ENCODE measurements around the gene METTL21C. TPM values are rescaled to one million over a fixed set of nuclear protein-coding genes. Genes with fewer than 3 reads are reported as not detected.

Gene METTL21C
- not detected in 2 replicates for total RNA-seq (2014; rRNA removed; shearing (Covaris generic); ENCODE audit: low replicate concordance)

DNA sequence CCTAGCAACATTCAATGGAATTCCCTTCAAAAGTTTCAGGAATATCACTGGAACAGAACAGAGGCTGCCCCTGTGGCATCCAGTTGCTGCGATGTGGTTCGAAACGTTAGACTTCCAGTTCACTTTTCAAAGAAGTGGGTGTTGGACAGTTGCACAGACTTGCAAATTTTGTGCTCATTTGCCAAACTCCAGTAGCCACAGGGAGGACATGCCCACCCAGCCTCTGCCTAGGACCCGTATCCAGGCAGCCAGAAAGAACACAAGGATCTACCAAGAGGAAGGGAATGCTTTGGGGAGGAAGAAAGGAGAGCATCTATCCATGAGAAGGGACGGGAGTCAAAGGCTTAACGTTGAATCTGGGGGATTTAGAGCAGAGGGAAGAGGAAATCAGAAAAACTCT lies at the start of gene METTL21C:
Gene METTL21C, minus strand, starts transcription at position 108 of the 400 bp plus-strand sequence. CDS start 546 bp downstream, outside the sequence.
- in situ Hi-C loops (cut with HindIII; ENCODE audit: low pct_unique_long_range_greater_than_20kb, low sequenced_read_pairs), result no loop called here
- DNase-seq (ENCODE audit: low read depth), result no peak

DNA sequence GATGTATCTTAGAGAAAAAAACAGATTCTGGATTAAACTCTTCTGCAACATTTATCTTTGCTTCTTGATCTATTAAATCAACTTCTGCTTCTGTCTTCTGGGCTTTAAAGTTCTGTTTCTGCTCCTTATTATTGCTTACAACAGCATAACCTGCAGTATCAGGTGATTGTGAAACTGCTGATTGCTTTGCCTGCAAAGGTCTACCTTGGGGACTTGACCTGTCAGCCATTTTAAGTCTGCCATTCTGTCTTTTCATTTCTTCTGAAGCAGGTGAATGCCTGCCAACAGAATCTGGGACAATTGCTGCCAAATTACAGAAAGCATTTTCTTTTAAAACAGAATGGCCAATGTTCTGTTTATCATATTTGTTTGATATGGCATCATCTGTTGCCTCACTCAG lies 47.7 kb upstream of the METTL21C start:
- DNase-seq (ENCODE audit: low read depth), result no peak

DNA sequence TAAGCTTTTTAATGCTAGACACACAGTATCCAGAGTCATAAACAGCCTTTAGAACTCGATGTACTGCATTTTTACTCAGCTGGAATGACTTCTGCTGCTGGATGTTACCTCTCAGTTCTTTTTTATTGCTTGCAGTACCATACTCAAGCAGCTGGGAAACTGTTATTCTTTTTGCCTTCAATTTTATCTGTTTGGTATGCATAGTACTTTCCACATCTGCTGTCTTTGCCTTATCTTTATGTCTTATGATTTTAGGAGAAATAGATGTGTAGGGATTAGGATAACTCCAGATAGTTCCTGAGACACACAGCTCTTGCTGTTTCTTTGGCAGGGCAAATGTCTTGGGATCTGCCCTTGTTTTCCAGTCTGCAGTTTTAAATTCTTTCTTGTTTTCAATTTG lies 47.3 kb upstream of the METTL21C start:
- no peak for DNase-seq (ENCODE audit: low read depth)
- in situ Hi-C loops (cut with HindIII; ENCODE audit: low pct_unique_long_range_greater_than_20kb, low sequenced_read_pairs), result no loop called here

More for the DNA sequence above, 47.7 kb upstream of the METTL21C start:
- in situ Hi-C loops (cut with HindIII; ENCODE audit: low pct_unique_long_range_greater_than_20kb, low sequenced_read_pairs), result no loop called here

DNA sequence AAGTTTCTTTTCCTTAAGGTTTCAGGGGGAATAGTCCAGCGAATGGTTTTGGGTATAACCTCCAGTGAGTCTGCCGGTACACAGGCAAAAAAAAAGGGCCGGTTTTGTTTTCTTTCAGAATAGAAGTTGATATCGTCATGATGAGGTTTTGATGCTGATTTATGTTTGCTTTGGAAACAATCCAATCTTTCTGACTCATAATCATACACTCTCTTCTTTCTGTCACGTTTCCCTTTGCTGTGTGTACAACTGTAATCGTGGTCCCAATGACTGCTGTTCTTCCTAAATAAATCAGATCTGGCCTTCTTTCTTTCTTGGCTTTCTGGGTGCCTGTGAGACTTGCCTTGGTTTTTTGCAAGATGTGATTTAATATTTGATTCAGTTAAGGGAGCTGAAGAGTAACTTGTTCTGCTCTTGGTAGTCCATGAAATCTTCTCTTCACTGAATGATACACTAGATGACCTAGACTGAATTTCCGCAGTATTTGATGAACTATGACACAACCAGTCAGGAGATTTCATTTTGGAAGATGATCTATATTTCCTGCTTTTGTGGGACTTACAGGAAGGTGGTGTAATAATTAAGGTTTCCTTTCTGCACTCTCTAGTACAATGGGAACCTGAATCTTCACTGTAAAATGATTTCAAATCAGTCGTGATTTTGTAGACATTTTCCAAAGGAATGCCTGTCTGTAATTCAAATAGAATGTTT lies 34.9 kb upstream of the METTL21C start:
- in situ Hi-C loops (cut with HindIII; ENCODE audit: low pct_unique_long_range_greater_than_20kb, low sequenced_read_pairs), result no loop called here
- peak; percentile 62 for DNase-seq (ENCODE audit: low read depth)

DNA sequence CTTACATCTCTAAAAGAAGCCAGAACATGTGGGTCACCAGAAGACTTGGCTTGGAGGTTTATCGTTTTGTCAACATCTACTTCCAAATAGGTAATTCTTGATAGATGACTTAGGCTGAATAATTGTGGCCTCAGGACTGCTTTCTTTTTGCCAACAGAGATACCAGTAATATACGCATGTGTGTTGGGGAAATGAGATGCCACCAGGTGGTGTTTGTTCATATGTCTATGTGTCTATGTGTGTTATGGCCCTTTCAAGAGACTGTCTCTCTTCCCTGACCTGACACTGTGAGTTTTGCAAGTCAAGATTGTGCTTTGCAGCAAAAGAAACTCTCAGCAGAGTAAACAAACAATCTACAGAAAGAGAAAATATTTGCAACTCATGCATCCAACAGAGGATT lies 31.6 kb upstream of the METTL21C start:
- DNase-seq (ENCODE audit: low read depth), result no peak
- in situ Hi-C loops (cut with HindIII; ENCODE audit: low pct_unique_long_range_greater_than_20kb, low sequenced_read_pairs), result no loop called here

DNA sequence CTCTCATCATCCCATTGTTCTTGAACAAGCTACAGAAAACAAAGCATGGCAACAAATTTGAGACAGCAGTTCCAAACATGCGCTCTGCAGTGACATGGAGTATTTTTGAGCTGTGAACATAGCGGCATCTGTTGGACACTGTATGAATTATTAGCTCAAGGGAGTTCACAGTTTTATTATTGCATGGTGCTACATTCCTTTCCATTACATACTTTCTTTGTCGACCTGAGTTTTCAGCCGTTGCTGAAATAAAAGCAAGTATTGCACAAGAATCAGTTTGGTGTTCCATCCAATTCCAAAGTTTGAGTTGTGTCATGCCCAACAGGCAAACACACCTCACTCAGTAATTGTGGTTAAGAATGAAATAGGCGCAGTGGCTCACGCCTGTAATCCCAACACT lies 30.1 kb upstream of the METTL21C start:
- in situ Hi-C loops (cut with HindIII; ENCODE audit: low pct_unique_long_range_greater_than_20kb, low sequenced_read_pairs), result no loop called here
- DNase-seq (ENCODE audit: low read depth), result peak; percentile 61

DNA sequence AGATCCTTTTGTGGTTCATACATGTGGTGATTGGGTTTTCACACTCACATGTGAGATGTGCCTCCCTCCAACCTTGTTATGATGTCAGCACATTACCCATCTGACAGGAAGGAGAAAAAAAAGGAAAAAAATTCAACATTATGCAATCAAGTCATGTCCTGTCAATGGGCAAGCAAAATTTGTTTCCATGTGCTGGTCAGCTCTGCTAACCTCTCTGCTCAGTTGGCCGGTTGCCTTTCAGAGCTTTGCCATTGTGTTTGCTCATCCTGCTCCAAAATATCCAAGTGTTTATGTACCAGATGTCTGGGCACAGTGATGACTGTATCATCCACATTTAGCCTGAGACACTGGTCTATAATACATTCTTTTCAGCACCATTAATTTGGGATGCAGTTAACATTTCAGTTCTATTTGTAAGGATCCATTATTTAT lies 27.0 kb upstream of the METTL21C start:
- in situ Hi-C loops (cut with HindIII; ENCODE audit: low pct_unique_long_range_greater_than_20kb, low sequenced_read_pairs), result no loop called here
- DNase-seq (ENCODE audit: low read depth), result no peak

DNA sequence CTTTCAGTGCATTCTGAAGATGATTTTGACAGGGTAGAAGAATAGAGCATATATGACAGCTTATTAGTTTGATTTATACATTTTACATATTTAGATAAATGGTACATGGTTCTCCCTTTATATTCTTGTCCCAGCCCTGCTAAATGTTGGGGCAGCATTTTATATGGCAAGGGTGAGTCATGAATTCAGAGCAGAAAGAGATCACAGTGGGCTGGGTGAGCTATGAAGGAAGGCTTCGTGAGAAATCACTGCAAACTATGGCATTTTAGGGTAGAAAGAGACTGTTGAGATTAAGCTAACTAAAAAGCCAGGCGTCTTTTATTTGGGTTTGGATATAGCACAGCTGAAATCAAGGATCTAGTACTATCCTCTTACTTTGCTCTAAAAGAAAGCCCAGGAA lies 23.9 kb upstream of the METTL21C start:
- in situ Hi-C loops (cut with HindIII; ENCODE audit: low pct_unique_long_range_greater_than_20kb, low sequenced_read_pairs), result no loop called here
- no peak for DNase-seq (ENCODE audit: low read depth)

DNA sequence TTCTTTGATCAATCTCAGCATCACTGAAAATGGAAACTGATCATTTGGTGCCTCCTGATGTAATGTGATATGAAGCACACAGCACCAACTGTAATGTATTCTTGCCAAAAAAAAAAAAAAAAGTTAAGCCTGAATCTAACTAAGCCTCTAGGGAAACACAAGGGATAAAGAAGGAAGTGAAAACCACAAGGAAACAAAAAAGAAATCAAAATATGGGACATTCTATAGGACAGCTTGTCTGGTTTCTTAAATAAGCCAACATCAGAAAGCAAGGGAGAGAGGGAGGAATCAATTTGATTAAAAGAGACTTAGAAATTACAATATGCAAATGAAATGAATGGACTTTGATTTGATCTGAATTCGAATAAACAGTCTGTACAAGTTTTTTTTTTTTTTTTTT lies 20.6 kb upstream of the METTL21C start:
- in situ Hi-C loops (cut with HindIII; ENCODE audit: low pct_unique_long_range_greater_than_20kb, low sequenced_read_pairs), result no loop called here
- no peak for DNase-seq (ENCODE audit: low read depth)

DNA sequence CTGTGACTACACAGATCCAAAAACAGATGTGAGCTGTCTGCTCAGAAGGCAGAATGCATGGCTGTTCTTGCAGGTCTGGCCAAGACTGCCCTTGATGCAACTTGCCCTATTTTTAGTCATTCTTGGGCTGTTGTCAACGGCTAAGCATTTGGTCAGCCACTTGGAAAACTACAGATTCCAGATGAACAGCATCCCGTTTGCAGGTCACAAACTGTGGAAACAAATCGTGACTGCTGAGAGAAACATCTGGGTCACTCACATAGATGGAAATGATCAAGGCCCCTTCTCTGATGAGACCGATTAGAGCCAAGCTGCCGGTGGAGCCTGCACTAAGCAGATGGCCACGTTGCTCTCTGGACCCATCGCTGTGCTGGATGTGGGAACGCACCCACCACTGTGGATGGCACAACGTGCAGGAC lies 15.4 kb upstream of the METTL21C start:
- DNase-seq (ENCODE audit: low read depth), result no peak

DNA sequence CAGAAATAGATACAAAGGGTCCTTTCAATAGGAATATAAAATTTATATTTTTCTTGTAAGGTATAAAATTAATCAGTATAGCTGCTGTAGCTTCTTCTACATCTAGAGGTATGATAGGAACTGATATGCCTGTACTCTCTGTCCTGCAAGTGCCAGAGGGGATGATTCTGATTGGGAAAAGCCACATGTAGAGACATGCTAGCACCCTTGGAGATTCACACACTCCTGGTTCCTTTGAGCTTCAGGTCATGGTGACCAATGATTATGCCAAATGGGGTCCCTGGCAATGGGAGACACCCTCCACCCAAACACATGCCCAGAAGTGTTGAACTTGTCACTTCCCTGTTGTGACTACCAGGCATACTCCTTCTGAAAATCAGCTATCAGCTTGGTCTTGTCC lies 14.7 kb upstream of the METTL21C start:
- in situ Hi-C loops (cut with HindIII; ENCODE audit: low pct_unique_long_range_greater_than_20kb, low sequenced_read_pairs), result no loop called here
- DNase-seq (ENCODE audit: low read depth), result no peak

More for the DNA sequence above, 15.4 kb upstream of the METTL21C start:
- in situ Hi-C loops (cut with HindIII; ENCODE audit: low pct_unique_long_range_greater_than_20kb, low sequenced_read_pairs), result no loop called here

DNA sequence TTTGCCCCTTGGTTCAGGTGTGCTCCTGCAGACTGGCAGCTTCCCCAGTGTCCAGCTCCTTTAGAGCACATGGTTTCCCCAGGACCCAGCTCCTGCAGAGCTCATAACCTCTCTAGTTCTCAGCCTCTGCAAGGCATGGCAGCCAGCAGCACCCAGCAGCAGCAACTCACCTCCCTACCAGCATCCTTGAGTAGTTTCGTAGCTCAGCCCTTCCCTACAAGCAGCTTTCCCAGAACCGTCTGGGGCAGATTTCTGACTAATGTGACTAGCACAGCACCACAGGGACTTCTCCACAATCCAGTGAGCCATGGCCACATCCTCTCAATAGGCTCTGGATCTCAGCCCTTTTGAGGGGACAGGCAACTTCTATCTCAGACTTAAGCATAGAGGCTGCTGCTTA lies 14.1 kb upstream of the METTL21C start:
- no peak for DNase-seq (ENCODE audit: low read depth)
- in situ Hi-C loops (cut with HindIII; ENCODE audit: low pct_unique_long_range_greater_than_20kb, low sequenced_read_pairs), result no loop called here

DNA sequence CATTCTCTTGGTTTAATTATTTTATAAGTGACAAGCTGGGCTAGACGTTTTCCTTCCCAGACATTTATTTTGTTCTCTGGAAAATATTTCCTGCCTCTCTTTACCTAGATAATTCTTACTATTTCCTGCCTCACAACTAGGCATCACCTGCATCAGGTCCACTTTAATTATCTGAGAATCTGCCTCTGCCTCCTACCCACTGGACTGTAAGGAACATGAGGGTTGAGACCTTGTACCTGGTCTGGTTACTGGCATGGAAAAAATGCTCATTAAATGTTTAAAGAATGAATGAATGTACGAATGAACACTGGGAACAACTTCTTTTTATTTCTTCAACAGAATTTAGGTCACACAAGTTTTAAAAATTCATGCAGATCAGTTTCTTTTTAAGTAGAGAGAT lies 13.4 kb upstream of the METTL21C start:
- no peak for DNase-seq (ENCODE audit: low read depth)
- in situ Hi-C loops (cut with HindIII; ENCODE audit: low pct_unique_long_range_greater_than_20kb, low sequenced_read_pairs), result no loop called here

DNA sequence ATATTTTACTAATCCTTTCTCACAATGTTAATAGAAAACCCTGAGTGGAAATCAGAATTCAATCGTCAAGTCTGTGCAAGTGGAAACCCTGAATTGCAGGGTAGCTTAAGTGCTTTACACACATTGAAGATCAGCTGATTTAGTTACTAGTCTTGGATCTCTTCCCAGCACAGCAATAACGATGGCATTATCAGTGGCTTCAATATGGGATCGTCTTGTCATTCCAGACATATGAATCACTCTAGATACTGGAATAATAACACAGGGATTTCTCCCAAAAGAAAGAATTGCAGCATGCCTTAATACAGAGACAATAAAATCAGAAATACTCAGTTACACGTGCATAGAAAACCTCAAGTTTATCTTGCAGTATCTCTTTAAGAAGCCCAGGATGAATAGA lies 12.6 kb upstream of the METTL21C start:
- DNase-seq (ENCODE audit: low read depth), result peak; percentile 88
- in situ Hi-C loops (cut with HindIII; ENCODE audit: low pct_unique_long_range_greater_than_20kb, low sequenced_read_pairs), result no loop called here

DNA sequence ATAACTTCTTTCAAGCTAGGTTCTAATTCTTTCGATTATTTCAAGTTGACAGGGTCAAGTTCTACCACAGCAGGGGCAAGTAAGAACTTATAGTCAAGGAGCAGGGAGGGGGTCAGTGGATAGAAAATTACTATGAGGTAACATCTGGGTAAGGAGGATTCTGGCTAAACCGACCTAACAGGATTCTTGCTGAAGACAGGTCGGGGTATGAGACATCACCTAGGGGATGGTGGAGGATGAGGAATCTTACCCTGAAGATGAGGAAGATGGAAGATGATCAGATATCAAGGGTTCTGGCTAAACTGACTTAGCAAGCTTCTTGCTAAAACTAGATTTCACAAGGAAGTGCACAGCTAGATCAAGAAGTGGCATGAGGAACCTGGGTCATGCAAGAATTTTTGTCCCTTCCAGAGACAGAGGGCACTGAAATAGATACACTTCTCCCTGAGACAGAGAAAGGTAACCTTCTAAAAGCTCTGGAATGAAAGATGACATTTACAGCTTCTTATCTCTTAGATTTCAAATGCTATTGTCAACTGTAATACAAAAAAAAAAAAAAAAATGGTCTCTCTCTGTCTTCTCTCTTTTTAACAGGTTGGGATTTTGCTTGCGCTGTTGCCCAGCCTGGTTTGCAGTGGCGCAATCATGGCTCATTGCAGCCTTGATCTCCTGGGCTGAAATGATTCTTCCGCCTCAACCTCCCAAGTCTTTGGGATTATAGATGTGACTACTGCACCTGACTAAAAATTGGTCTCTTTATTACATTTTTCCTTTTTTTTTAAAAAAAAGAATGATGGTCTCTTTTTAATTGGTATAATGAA lies 9.6 kb upstream of the METTL21C start:
- in situ Hi-C loops (cut with HindIII; ENCODE audit: low pct_unique_long_range_greater_than_20kb, low sequenced_read_pairs), result no loop called here
- no peak for DNase-seq (ENCODE audit: low read depth)

DNA sequence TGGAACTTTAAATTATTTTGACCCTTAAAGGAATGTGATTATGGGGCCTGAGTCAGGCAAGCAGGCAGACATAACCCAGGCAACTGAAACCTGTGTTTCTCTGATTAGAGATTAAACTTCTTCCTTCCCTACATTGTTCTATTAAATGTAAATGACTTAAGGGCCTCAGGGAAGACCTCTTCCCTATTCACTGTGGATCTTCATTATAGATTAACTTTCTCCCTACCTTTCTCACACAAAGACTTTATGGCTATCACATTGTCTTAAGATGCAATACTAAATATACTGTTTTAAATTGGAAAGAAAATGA lies 8.8 kb upstream of the METTL21C start:
- in situ Hi-C loops (cut with HindIII; ENCODE audit: low pct_unique_long_range_greater_than_20kb, low sequenced_read_pairs), result no loop called here
- peak; percentile 60 for DNase-seq (ENCODE audit: low read depth)

DNA sequence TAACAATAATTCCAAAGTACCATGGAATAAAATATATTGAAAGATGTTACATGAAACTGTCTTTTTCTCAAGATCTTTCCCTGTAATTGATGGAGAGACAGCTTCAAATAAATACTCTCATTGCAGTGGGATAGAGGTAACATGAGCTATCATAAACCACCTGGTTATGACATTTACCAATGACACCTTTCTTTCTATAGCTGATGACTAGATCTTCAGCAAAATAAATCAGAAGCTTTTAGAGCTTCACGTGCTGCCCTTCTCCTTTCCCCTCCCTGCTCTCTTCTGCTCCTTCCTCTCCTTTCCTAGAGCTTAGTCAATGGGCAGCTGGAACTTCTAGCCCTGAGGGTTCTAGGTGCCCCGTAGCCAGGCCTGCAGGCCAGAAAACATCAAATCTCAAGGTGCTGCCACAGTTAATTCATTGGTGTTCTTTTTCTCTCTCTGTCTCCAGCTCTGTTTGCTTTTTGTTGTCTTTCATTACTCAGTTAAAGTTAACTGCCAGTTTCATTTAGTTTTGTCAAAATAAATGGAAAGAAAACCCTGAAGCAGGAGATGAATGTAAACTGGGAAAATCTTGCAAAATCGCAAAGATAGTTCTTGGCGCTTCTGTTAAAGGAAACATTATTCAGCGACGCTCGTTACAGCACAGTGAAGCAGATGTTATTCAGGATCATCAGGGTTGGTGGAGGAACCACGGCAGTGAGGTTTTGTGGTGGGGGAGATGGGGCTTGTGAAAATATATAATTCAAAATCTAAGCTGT lies 8.3 kb upstream of the METTL21C start:
- no peak for DNase-seq (ENCODE audit: low read depth)
- in situ Hi-C loops (cut with HindIII; ENCODE audit: low pct_unique_long_range_greater_than_20kb, low sequenced_read_pairs), result no loop called here

DNA sequence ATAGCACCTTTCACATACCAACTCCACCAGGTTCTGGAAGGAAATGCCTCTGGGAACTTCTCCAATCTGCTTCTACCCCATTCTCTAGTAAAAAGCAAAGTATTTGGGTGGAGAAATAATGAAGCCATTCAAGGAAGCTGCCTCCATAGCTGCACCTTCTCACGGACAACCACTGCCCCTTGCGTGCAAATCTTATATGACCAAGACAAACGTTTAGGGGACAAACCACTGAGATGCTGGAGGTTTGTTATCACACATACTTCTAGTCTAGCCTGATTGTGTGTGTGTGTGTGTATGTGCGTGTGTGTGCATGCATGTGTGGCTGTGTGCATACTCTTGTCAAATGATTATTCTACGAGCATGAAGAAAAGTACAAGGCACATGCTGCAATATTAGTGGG lies 6.5 kb upstream of the METTL21C start:
- in situ Hi-C loops (cut with HindIII; ENCODE audit: low pct_unique_long_range_greater_than_20kb, low sequenced_read_pairs), result no loop called here
- no peak for DNase-seq (ENCODE audit: low read depth)

Data from Caki2 (cell line).